KMS-11 (cell line): ENCODE results near the gene DAG1.

ENCODE experiments used
- H2AFZ ChIP-seq: fragments of 200-600 bp; sonication (generic); 2 replicates; pipeline ENCODE4 v1.6.1; 2016; ENCODE audit warnings: antibody characterized with exemption, mixed run types, low read depth
- H3K27ac ChIP-seq: fragments of 200-600 bp; sonication (generic); 2 replicates; pipeline ENCODE4 v1.6.1; 2016; ENCODE audit warnings: mild to moderate bottlenecking, mixed run types
- H3K27me3 ChIP-seq: fragments of 200-600 bp; sonication (generic); 2 replicates; pipeline ENCODE4 v1.6.1; 2017; ENCODE audit warnings: mild to moderate bottlenecking, low read depth, mixed run types, moderate library complexity; ENCODE audit not compliant: insufficient read depth
- H3K36me3 ChIP-seq: fragments of 200-600 bp; sonication (generic); 2 replicates; pipeline ENCODE4 v1.6.1; 2017; ENCODE audit warnings: mild to moderate bottlenecking, mixed run types; ENCODE audit not compliant: insufficient read depth
- H3K4me1 ChIP-seq: fragments of 200-600 bp; sonication (generic); 2 replicates; pipeline ENCODE4 v1.6.1; 2016; ENCODE audit warnings: mild to moderate bottlenecking, low read depth, mixed run types; ENCODE audit not compliant: poor library complexity, severe bottlenecking
- H3K4me2 ChIP-seq: fragments of 200-600 bp; sonication (generic); 2 replicates; pipeline ENCODE4 v1.7.0; 2016; ENCODE audit warnings: mild to moderate bottlenecking, mixed run types
- H3K4me3 ChIP-seq: fragments of 200-600 bp; sonication (generic); IDR thresholded peaks from 2 replicates; pipeline ENCODE4 v1.6.1; 2017; ENCODE audit warnings: low read depth, low read length, mixed read lengths; ENCODE audit not compliant: insufficient read depth
- H3K79me2 ChIP-seq: fragments of 200-600 bp; sonication (generic); 2 replicates; pipeline ENCODE4 v1.6.1; 2016; ENCODE audit warnings: low read depth, mixed run types; ENCODE audit not compliant: insufficient read depth
- H3K9ac ChIP-seq: fragments of 200-600 bp; sonication (generic); 2 replicates; pipeline ENCODE4 v1.6.1; 2016; ENCODE audit warnings: mild to moderate bottlenecking, mixed run types
- H4K20me1 ChIP-seq: fragments of 200-600 bp; sonication (generic); 2 replicates; pipeline ENCODE4 v1.6.1; 2016; ENCODE audit warnings: mild to moderate bottlenecking, mixed run types; ENCODE audit not compliant: insufficient read depth
- TF ChIP-seq, protein P1 (sequence below): fragments of 200-600 bp; sonication (generic); conservative IDR thresholded peaks from 2 replicates; pipeline ENCODE4 v1.6.1; 2017; ENCODE audit warnings: low read depth, mild to moderate bottlenecking, antibody characterized with exemption, low read length, moderate library complexity, mixed read lengths

The DAG1 gene

DNA sequence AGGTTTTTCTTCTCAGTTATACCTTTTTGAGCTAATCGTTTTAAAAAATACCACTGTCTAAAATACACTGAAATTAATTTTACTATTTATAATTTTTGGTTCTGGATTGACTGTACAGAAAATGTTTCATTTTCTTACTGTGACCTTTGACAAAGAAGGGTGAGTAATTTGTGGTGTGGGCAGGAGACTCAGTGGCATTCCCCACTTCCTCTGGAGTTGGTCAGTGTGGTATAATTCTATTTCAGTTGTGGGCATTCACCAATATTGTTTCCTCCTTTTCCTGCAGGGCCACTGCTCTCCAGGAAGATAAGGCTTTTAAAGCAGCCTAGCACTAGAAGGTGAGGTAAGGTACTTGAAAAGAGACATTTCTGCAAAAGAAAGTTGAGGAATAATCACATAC lies 6.5 kb downstream of the DAG1 start:
- Histone ChIP-seq H3K27me3 (no peaks in the 10 kb centered on the region), H3K27ac (no peak overlapping the region), H3K9ac (no peak overlapping the region), H3K4me3 (no peak overlapping the region), H3K4me1 (peaks cover 18% of the 10 kb centered on the region), H4K20me1 (no peaks in the 10 kb centered on the region), H3K36me3 (no peaks in the 10 kb centered on the region), H2AFZ (no peak overlapping the region), H3K4me2 (no peak overlapping the region), H3K79me2 (peaks cover 28% of the 10 kb centered on the region)
- TF ChIP-seq, protein P1, sequence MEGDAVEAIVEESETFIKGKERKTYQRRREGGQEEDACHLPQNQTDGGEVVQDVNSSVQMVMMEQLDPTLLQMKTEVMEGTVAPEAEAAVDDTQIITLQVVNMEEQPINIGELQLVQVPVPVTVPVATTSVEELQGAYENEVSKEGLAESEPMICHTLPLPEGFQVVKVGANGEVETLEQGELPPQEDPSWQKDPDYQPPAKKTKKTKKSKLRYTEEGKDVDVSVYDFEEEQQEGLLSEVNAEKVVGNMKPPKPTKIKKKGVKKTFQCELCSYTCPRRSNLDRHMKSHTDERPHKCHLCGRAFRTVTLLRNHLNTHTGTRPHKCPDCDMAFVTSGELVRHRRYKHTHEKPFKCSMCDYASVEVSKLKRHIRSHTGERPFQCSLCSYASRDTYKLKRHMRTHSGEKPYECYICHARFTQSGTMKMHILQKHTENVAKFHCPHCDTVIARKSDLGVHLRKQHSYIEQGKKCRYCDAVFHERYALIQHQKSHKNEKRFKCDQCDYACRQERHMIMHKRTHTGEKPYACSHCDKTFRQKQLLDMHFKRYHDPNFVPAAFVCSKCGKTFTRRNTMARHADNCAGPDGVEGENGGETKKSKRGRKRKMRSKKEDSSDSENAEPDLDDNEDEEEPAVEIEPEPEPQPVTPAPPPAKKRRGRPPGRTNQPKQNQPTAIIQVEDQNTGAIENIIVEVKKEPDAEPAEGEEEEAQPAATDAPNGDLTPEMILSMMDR = no peak

DNA sequence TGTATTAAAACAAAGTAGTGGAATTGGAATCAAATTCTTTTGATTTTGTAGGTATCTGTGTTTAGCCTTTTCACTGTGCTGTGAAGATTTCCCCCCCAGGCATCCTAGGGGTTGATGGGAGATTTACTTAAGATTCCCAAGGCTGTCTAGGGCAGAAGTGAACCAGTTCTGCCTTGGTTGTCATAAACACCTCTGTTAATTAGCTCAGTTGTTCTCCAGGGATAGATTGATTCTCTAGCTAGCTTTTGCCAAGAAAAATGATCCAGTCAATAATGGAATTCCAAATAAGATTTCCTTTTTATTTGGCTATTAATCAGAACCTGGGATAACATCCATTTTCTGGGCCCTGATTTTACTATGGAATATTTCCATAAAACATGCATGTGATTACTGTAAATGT lies 12.7 kb downstream of the DAG1 start:
- no peak overlapping the region for H3K4me2 ChIP-seq
- H3K4me1 ChIP-seq = no peaks in the 10 kb centered on the region
- no peaks in the 10 kb centered on the region for H4K20me1 ChIP-seq
- no peaks in the 10 kb centered on the region for H3K79me2 ChIP-seq
- TF ChIP-seq, protein P1 = no peak
- no peak overlapping the region for H2AFZ ChIP-seq
- H3K9ac ChIP-seq = no peak overlapping the region
- H3K27ac ChIP-seq = no peak overlapping the region
- H3K27me3 ChIP-seq = no peaks in the 10 kb centered on the region
- no peaks in the 10 kb centered on the region for H3K36me3 ChIP-seq
- no peak overlapping the region for H3K4me3 ChIP-seq

DNA sequence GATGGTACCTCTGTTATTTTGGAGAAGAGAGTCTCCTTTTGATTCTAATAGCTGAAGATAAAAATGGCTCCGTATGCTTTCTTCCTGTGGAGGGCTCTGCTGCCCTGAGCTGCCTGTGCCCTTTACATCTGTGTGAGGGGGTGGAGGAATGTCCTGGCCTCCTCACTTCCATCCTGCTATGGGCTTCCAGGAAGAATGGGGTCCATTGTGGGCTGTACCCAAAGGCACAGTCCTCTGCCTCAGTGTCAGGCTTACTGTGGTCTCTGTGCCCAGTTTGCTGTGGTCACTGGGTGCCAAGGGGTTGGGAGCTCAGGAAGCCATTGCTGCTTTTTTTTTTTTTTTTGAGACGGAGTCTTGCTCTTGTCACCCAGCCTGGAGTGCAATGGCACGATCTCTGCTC lies 14.4 kb downstream of the DAG1 start:
- Histone ChIP-seq H2AFZ (no peak overlapping the region), H3K27me3 (no peaks in the 10 kb centered on the region), H3K4me3 (no peak overlapping the region), H3K9ac (no peak overlapping the region), H3K4me1 (no peaks in the 10 kb centered on the region), H3K27ac (no peak overlapping the region), H3K36me3 (no peaks in the 10 kb centered on the region), H3K79me2 (no peaks in the 10 kb centered on the region), H3K4me2 (no peak overlapping the region), H4K20me1 (no peaks in the 10 kb centered on the region)
- TF ChIP-seq, protein P1 = no peak

DNA sequence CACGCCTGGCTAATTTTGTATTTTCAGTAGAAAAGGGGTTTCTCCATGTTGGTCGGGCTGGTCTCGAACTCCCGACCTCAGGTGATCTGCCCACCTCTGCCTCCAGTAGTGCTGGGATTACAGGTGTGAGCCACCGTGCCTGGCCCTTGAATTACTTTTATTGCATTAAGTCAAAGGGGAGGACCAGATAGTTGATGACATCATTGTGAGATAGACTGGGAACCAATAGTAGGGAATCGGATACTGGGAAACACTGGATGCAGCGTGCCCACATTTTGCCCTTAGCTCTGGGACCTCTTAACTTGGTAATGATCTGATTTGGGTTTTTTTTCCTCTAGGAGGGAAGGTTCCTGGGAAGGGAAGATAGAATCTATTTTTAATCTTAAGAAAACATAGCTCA lies 19.2 kb downstream of the DAG1 start:
- no peak overlapping the region for H2AFZ ChIP-seq
- no peak overlapping the region for H3K27ac ChIP-seq
- no peaks in the 10 kb centered on the region for H3K36me3 ChIP-seq
- TF ChIP-seq, protein P1 = no peak
- H3K4me1 ChIP-seq = no peaks in the 10 kb centered on the region
- no peak overlapping the region for H3K9ac ChIP-seq
- H3K79me2 ChIP-seq = no peaks in the 10 kb centered on the region
- H3K4me3 ChIP-seq = no peak overlapping the region
- no peak overlapping the region for H3K4me2 ChIP-seq
- no peaks in the 10 kb centered on the region for H4K20me1 ChIP-seq
- H3K27me3 ChIP-seq = no peaks in the 10 kb centered on the region
